Endodermal cell (in vitro differentiated cells): ENCODE data around the gene KRT7. TPM values are rescaled to one million over a fixed set of nuclear protein-coding genes. Genes with fewer than 3 reads are reported as not detected.

Source experiments
- DNase-seq: peaks from one replicate; pipeline ENCODE4 v3.0.0-alpha.2; 2017
- H3K27ac ChIP-seq: 2 replicates; pipeline ENCODE4 v1.5.1; 2013; ENCODE audit warnings: mild to moderate bottlenecking, low read depth, low read length, moderate library complexity
- H3K27me3 ChIP-seq: 2 replicates; pipeline ENCODE4 v1.6.1; 2013; ENCODE audit warnings: mild to moderate bottlenecking, low read length, moderate library complexity; ENCODE audit not compliant: insufficient read depth, control insufficient read depth, poor library complexity, severe bottlenecking
- H3K36me3 ChIP-seq: 2 replicates; pipeline ENCODE4 v1.7.0; 2013; ENCODE audit warnings: mild to moderate bottlenecking, low read length, moderate library complexity; ENCODE audit not compliant: control insufficient read depth, insufficient read depth
- H3K4me1 ChIP-seq: one replicate; pipeline ENCODE4 v1.7.0; 2013; ENCODE audit warnings: low read length; ENCODE audit not compliant: control insufficient read depth, insufficient read depth
- H3K4me3 ChIP-seq: 2 replicates; pipeline ENCODE4 v1.5.1; 2013; ENCODE audit warnings: mild to moderate bottlenecking, low read length, moderate library complexity
- H3K9ac ChIP-seq: 2 replicates; pipeline ENCODE4 v1.6.1; 2013; ENCODE audit warnings: mild to moderate bottlenecking, low read length, moderate library complexity; ENCODE audit not compliant: poor library complexity, severe bottlenecking; ENCODE audit errors: extremely low read depth
- H3K9me3 ChIP-seq: 2 replicates; pipeline ENCODE4 v1.6.1; 2013; ENCODE audit warnings: mild to moderate bottlenecking, low read length, moderate library complexity; ENCODE audit not compliant: control insufficient read depth
- H3K27ac Mint-ChIP-seq: 2 replicates; pipeline ENCODE4 v1.8.0; 2020; ENCODE audit warnings: mixed read lengths
- H3K27me3 Mint-ChIP-seq: 2 replicates; pipeline ENCODE4 v1.8.0; 2021; ENCODE audit warnings: mild to moderate bottlenecking, mixed read lengths; ENCODE audit not compliant: insufficient read depth
- H3K36me3 Mint-ChIP-seq: 2 replicates; pipeline ENCODE4 v1.8.0; 2020; ENCODE audit warnings: low read depth, mixed read lengths
- H3K4me1 Mint-ChIP-seq: 2 replicates; pipeline ENCODE4 v1.8.0; 2020; ENCODE audit warnings: mixed read lengths
- H3K4me3 Mint-ChIP-seq: 2 replicates; pipeline ENCODE4 v1.8.0; 2020; ENCODE audit warnings: mild to moderate bottlenecking, moderate library complexity, mixed read lengths
- H3K9me3 Mint-ChIP-seq: 2 replicates; pipeline ENCODE4 v1.8.0; 2020; ENCODE audit warnings: mild to moderate bottlenecking, mixed read lengths
- WGBS, 2 experiments: methylation state at CpG; one replicate each; pipeline versions ENCODE4 v1.1.5 to v1.1.7; 2013; ENCODE audit warnings: missing lambda C conversion rate in 2 of 2, mixed read lengths in 1 of 2; ENCODE audit not compliant: insufficient coverage in 1 of 2, insufficient read length in 1 of 2; 5-methylcytosine and 5-hydroxymethylcytosine counted together
- total RNA-seq, 2 donors: library from RNA; stranded (reverse); fragmentation: NEBNext Ultra II Directional in 1 of 2; extraction: Animal tissue kit (Norgen Biotek cat#: 25700) in 1 of 2; gene quantifications; 2 replicates in 1 of 2; 3 replicates in 1 of 2; pipeline ENCODE4 v1.2.1, GENCODE V29; 2021
- TF ChIP-seq, protein P1 (sequence below): fragments of 200-600 bp; sonication (generic); conservative IDR thresholded peaks from 2 replicates; pipeline ENCODE4 v1.5.0; 2021; ENCODE audit warnings: antibody characterized with exemption, mild to moderate bottlenecking

The KRT7 gene
- total RNA-seq, 2 donors from 2014 or later, result 1.5 TPM; not detected in 1

DNA sequence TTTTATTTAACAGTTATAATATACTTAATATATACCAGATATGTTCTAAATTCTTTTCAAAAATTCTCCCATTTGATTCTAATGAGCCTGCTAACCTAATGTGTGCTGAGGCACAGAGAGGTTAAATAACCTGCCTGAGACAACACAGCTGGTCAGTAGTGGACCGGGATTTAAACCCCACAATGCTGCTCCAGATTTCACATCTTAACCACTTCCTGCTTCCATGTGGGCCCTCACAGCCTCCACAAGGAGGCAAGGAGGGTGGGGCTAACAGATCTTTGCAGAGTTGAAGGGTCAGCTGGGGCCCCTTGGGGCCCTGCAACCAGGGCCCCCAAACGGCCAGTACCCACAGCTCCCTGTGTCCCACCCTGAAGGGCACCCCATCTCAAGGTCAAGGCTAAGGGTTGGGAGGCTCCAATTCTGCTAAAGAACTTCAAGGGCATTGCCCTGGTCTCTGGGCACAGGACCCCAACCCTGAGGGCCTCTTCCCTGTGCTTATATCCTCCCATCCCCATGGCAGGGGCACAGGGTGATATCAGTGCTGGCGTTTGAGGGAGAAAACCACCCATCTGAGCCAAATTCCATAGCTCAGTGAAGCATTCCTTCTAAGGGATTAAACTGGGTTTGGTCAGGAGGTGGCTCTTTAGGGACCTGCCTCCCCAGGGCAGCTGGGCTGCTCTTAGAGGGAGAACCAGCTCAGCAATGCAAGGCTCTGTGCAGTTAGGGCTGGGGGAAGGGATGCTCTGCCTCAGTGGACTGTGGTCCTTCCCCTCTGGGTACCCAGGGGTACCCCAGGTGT lies 43.5 kb upstream of the KRT7 start:
- no peaks in the 10 kb centered on the region for H3K27me3 Mint-ChIP-seq
- no peaks in the 10 kb centered on the region for H3K4me1 ChIP-seq
- TF ChIP-seq, protein P1, sequence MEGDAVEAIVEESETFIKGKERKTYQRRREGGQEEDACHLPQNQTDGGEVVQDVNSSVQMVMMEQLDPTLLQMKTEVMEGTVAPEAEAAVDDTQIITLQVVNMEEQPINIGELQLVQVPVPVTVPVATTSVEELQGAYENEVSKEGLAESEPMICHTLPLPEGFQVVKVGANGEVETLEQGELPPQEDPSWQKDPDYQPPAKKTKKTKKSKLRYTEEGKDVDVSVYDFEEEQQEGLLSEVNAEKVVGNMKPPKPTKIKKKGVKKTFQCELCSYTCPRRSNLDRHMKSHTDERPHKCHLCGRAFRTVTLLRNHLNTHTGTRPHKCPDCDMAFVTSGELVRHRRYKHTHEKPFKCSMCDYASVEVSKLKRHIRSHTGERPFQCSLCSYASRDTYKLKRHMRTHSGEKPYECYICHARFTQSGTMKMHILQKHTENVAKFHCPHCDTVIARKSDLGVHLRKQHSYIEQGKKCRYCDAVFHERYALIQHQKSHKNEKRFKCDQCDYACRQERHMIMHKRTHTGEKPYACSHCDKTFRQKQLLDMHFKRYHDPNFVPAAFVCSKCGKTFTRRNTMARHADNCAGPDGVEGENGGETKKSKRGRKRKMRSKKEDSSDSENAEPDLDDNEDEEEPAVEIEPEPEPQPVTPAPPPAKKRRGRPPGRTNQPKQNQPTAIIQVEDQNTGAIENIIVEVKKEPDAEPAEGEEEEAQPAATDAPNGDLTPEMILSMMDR, result no peak
- H3K4me3 ChIP-seq, result no peak overlapping the region
- no peaks in the 10 kb centered on the region for H3K27me3 ChIP-seq
- H3K27ac Mint-ChIP-seq, result no peak overlapping the region
- no peaks in the 10 kb centered on the region for H3K36me3 Mint-ChIP-seq
- no peak for DNase-seq
- no peak overlapping the region for H3K4me3 Mint-ChIP-seq
- no peaks in the 10 kb centered on the region for H3K36me3 ChIP-seq
- WGBS, 2 experiments, result 74 to 80% methylated on average over 2 to 3 of the region's 3 CpGs
- H3K9ac ChIP-seq, result no peak overlapping the region
- no peak overlapping the region for H3K27ac ChIP-seq
- H3K4me1 Mint-ChIP-seq, result peaks cover 5% of the 10 kb centered on the region
- no peaks in the 10 kb centered on the region for H3K9me3 ChIP-seq
- no peaks in the 10 kb centered on the region for H3K9me3 Mint-ChIP-seq

DNA sequence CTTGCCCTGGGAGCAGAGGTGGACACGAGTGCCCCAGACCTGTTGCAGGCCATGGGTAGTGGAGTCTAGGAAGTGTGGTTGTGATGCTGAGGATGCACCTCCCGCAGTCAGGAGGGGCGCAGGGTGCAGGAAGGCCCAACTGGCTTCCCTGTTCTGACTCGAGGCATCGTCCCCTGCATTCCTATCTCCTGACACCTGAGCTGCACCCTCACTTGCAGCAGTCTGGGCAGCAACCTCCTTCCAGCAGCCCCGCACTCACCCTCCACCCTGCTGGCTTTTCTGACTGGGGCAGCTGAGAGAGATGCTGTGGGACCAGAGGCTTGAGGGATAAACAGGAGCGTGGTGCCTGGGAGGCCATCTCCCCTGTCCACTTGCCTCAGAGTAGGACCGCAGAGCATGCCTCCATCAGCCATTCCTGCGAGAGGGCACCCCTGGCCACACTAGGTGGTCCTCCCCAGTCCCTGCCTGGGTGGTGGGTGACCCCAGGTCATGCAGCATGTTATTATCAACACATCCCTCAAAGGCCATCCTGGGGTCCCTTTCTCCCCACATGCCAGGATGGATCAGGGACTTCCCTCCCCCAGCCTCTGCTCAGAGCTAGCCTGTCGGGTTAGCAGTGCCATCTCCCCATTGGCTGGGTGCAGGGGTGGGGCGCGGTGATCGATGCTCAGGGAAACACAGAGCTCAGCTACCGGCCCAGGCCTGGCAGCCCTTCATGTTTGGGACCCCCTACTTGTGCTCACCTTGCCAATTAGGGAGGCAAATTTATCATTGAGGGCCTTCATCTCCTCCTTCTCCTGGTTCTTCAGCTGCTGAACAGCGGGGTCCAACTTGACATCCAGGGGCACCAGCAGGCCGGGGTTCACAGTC lies 41.9 kb upstream of the KRT7 start:
- Histone ChIP-seq H3K36me3 (no peaks in the 10 kb centered on the region), H3K9me3 (no peaks in the 10 kb centered on the region), H3K4me3 (no peak overlapping the region), H3K27ac (no peak overlapping the region), H3K4me1 (no peaks in the 10 kb centered on the region), H3K27me3 (no peaks in the 10 kb centered on the region), H3K9ac (no peak overlapping the region)
- DNase-seq, result no peak
- TF ChIP-seq, protein P1, result no peak
- no peak overlapping the region for H3K27ac Mint-ChIP-seq
- no peaks in the 10 kb centered on the region for H3K4me1 Mint-ChIP-seq
- no peak overlapping the region for H3K4me3 Mint-ChIP-seq
- H3K36me3 Mint-ChIP-seq, result no peaks in the 10 kb centered on the region
- no peaks in the 10 kb centered on the region for H3K27me3 Mint-ChIP-seq
- WGBS, 2 experiments, result 85 to 88% methylated on average over 9 to 16 of the region's 16 CpGs
- no peaks in the 10 kb centered on the region for H3K9me3 Mint-ChIP-seq

DNA sequence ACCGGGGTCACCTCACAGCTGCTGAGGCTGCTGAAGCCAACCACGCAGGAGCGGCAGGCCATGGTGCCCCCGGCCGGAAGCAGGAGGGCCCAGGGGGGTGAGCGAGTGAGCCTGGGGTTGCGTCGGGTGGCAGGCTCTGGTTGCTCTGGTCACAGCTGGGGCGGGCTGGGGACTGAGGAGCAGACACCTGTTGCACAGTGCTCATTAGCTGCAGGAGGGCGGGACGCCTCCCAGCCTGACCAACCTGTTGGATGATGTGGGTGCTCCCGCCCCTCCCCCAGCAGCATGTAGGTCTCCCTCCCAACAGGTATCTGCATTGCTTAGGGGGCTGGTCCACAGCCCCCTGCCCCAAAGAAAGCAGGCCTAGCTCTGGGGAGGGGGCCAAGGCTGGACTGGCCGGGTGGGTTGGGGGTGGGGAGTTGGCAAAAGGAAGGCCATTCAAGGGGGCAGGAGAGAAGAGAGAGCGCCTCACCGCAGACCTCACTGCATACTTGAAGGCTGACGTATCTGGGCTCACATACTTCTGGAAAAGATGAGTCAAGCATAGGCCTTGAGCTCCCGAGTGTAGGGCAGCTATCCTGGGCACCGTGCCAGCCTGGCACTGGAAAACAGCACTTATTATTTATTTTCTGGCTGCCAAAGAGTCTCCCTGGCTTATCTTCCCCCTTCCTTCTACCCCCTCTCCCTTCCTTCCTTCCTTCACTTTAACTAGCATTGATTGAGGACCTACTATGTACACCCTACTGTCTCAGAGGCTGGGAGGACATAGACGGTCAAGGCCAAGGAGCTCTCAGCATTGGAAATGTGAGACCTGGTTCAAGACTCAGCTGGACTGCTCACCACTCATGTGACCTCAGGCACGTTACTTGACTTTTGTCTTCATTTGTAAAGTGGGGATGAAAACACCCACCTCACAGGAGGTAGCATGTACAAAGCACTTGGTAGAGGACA lies 40.9 kb upstream of the KRT7 start, which contains the start of gene KRT80:
KRT80 (minus strand) TSS at position 174 of the 951 bp plus-strand sequence; CDS start at position 62, 112 bp downstream.
- no peaks in the 10 kb centered on the region for H3K27me3 Mint-ChIP-seq
- WGBS, 2 experiments, result 87 to 94% methylated on average over 15 to 20 of the region's 20 CpGs
- TF ChIP-seq, protein P1, result no peak
- no peaks in the 10 kb centered on the region for H3K9me3 Mint-ChIP-seq
- no peak within 1 kb of the TSS for H3K4me3 Mint-ChIP-seq
- H3K27ac ChIP-seq, result no peak within 1 kb of the TSS
- H3K4me3 ChIP-seq, result no peak within 1 kb of the TSS
- H3K9ac ChIP-seq, result no peak within 1 kb of the TSS
- no peaks in the 10 kb centered on the region for H3K9me3 ChIP-seq
- no peaks in the 10 kb centered on the region for H3K36me3 ChIP-seq
- no peaks in the 10 kb centered on the region for H3K27me3 ChIP-seq
- no peaks in the 10 kb centered on the region for H3K4me1 Mint-ChIP-seq
- no peaks in the 10 kb centered on the region for H3K36me3 Mint-ChIP-seq
- H3K4me1 ChIP-seq, result no peaks in the 10 kb centered on the region
- no peak within 1 kb of the TSS for H3K27ac Mint-ChIP-seq
- no peak for DNase-seq
